H9 (cell line): ENCODE measurements around the gene FAM110A. TPM values are rescaled to one million over a fixed set of nuclear protein-coding genes. Genes with fewer than 3 reads are reported as not detected.

Experiments
- DNase-seq: peaks from one replicate; pipeline ENCODE4 v3.0.0-alpha.2; 2017
- H2AFZ ChIP-seq: one replicate; pipeline ENCODE4 v1.6.1; 2013; ENCODE audit warnings: mild to moderate bottlenecking, low read length, control low read depth, moderate library complexity
- H2AK5ac ChIP-seq: 2 replicates; pipeline ENCODE4 v1.6.1; 2013; ENCODE audit warnings: low read length, control low read depth, mixed read lengths; ENCODE audit not compliant: insufficient read length
- H2BK120ac ChIP-seq: one replicate; pipeline ENCODE4 v1.6.1; 2013; ENCODE audit warnings: low read depth, mild to moderate bottlenecking, low read length, control low read depth, inconsistent platforms; ENCODE audit not compliant: poor library complexity, severe bottlenecking
- H2BK12ac ChIP-seq: 2 replicates; pipeline ENCODE4 v1.6.1; 2013; ENCODE audit warnings: low read length, control low read depth, mixed read lengths, low read depth; ENCODE audit not compliant: insufficient read length
- H2BK15ac ChIP-seq: 2 replicates; pipeline ENCODE4 v1.6.1; 2013; ENCODE audit warnings: low read depth, low read length, control low read depth
- H2BK20ac ChIP-seq: one replicate; pipeline ENCODE4 v1.6.1; 2013; ENCODE audit warnings: low read depth, mild to moderate bottlenecking, low read length, control low read depth, inconsistent platforms; ENCODE audit not compliant: poor library complexity, severe bottlenecking
- H2BK5ac ChIP-seq: 2 replicates; pipeline ENCODE4 v1.6.1; 2013; ENCODE audit warnings: low read length, control low read depth, mixed read lengths; ENCODE audit not compliant: insufficient read length
- H3K14ac ChIP-seq: 2 replicates; pipeline ENCODE4 v1.6.1; 2013; ENCODE audit warnings: low read length, control low read depth; ENCODE audit not compliant: insufficient read depth
- H3K18ac ChIP-seq: 2 replicates; pipeline ENCODE4 v1.6.1; 2013; ENCODE audit warnings: low read depth, mild to moderate bottlenecking, mixed read lengths, low read length, control low read depth; ENCODE audit not compliant: insufficient read length
- H3K23ac ChIP-seq: 2 replicates; pipeline ENCODE4 v1.6.1; 2013; ENCODE audit warnings: low read length, control low read depth, mixed read lengths, low read depth; ENCODE audit not compliant: insufficient read length
- H3K23me2 ChIP-seq: 2 replicates; pipeline ENCODE4 v1.6.1; 2013; ENCODE audit warnings: low read depth, mild to moderate bottlenecking, mixed read lengths, low read length, control low read depth; ENCODE audit not compliant: insufficient read length, poor library complexity, severe bottlenecking
- H3K27ac ChIP-seq: 2 replicates; pipeline ENCODE4 v1.5.1; 2013; ENCODE audit warnings: low read length, control low read depth, mixed read lengths, low read depth; ENCODE audit not compliant: insufficient read length
- H3K27me3 ChIP-seq: 2 replicates; pipeline ENCODE4 v1.6.1; 2013; ENCODE audit warnings: low read length, control low read depth, inconsistent platforms; ENCODE audit not compliant: insufficient read depth
- H3K4ac ChIP-seq: 2 replicates; pipeline ENCODE4 v1.6.1; 2013; ENCODE audit warnings: low read depth, mild to moderate bottlenecking, control low read depth, inconsistent platforms, low read length, moderate library complexity
- H3K4me1 ChIP-seq: 2 replicates; pipeline ENCODE4 v1.6.1; 2013; ENCODE audit warnings: low read length, control low read depth, inconsistent platforms; ENCODE audit not compliant: insufficient read depth
- H3K4me2 ChIP-seq: 2 replicates; pipeline ENCODE4 v1.6.1; 2013; ENCODE audit warnings: low read length, control low read depth, mixed read lengths; ENCODE audit not compliant: insufficient read length, insufficient read depth
- H3K56ac ChIP-seq: 2 replicates; pipeline ENCODE4 v1.6.1; 2013; ENCODE audit warnings: low read depth, mild to moderate bottlenecking, mixed read lengths, low read length, control low read depth; ENCODE audit not compliant: insufficient read length
- H3K79me1 ChIP-seq: 2 replicates; pipeline ENCODE4 v1.6.1; 2013; ENCODE audit warnings: low read depth, mild to moderate bottlenecking, moderate library complexity, low read length, control low read depth, inconsistent platforms; ENCODE audit not compliant: insufficient read depth, poor library complexity, severe bottlenecking
- H3K79me2 ChIP-seq: 2 replicates; pipeline ENCODE4 v1.6.1; 2013; ENCODE audit warnings: low read length, control low read depth, inconsistent platforms; ENCODE audit not compliant: insufficient read depth
- H3K9ac ChIP-seq: 2 replicates; pipeline ENCODE4 v1.6.1; 2013; ENCODE audit warnings: low read length, control low read depth, mixed read lengths; ENCODE audit not compliant: insufficient read length; ENCODE audit errors: extremely low read depth
- H3K9me3 ChIP-seq: one replicate; pipeline ENCODE4 v1.6.1; 2013; ENCODE audit warnings: low read depth, low read length, inconsistent platforms; ENCODE audit not compliant: control insufficient read depth
- H3T11ph ChIP-seq: one replicate; pipeline ENCODE4 v1.6.1; 2013; ENCODE audit warnings: mild to moderate bottlenecking, low read length, control low read depth, inconsistent platforms
- H4K20me1 ChIP-seq: one replicate; pipeline ENCODE4 v1.6.1; 2013; ENCODE audit not compliant: control insufficient read depth, insufficient read length, insufficient read depth
- H4K5ac ChIP-seq: 2 replicates; pipeline ENCODE4 v1.6.1; 2013; ENCODE audit warnings: low read depth, mild to moderate bottlenecking, mixed read lengths, low read length, control low read depth; ENCODE audit not compliant: insufficient read length
- H4K8ac ChIP-seq: replicated peaks from 2 replicates; pipeline ENCODE4 v1.6.1; 2013; ENCODE audit warnings: low read length, control low read depth, mixed read lengths, low read depth; ENCODE audit not compliant: insufficient read length
- H4K91ac ChIP-seq: 2 replicates; pipeline ENCODE4 v1.6.1; 2013; ENCODE audit warnings: low read depth, mild to moderate bottlenecking, moderate library complexity, mixed read lengths, low read length, control low read depth; ENCODE audit not compliant: insufficient read length
- H3K27ac Mint-ChIP-seq, 3 experiments: 2 replicates in 2 of 3; 3 replicates in 1 of 3; pipeline ENCODE4 v1.8.0; 2020 to 2021; ENCODE audit warnings: mixed read lengths in 3 of 3, mild to moderate bottlenecking in 1 of 3, moderate library complexity in 1 of 3
- H3K27me3 Mint-ChIP-seq: 2 replicates; pipeline ENCODE4 v1.8.0; 2021; ENCODE audit warnings: low read depth, mild to moderate bottlenecking, moderate library complexity, mixed read lengths
- H3K36me3 Mint-ChIP-seq, 3 experiments: 2 replicates in 2 of 3; 3 replicates in 1 of 3; pipeline ENCODE4 v1.8.0; 2020 to 2021; ENCODE audit warnings: low read depth in 3 of 3, mixed read lengths in 3 of 3; ENCODE audit not compliant: insufficient read depth in 1 of 3
- H3K4me1 Mint-ChIP-seq, 2 experiments: 2 replicates each; pipeline ENCODE4 v1.8.0; 2020; ENCODE audit warnings: mixed read lengths in 2 of 2
- H3K4me3 Mint-ChIP-seq, 2 experiments: 2 replicates in 1 of 2; 3 replicates in 1 of 2; pipeline ENCODE4 v1.8.0; 2020 to 2021; ENCODE audit warnings: mild to moderate bottlenecking in 2 of 2, mixed read lengths in 2 of 2, moderate library complexity in 1 of 2
- H3K9me3 Mint-ChIP-seq, 2 experiments: 2 replicates in 1 of 2; 3 replicates in 1 of 2; pipeline ENCODE4 v1.8.0; 2020; ENCODE audit warnings: mild to moderate bottlenecking in 2 of 2, mixed read lengths in 2 of 2, moderate library complexity in 1 of 2
- CTCF ChIP-seq: fragments of 200-600 bp; sonication (generic); conservative IDR thresholded peaks from 3 replicates; pipeline ENCODE4 v1.8.0; 2021; ENCODE audit warnings: antibody characterized with exemption, mild to moderate bottlenecking
- WGBS: extraction: QIAGEN DNeasy Blood & Tissue Kit; methylation state at CpG from one replicate; pipeline ENCODE4 v1.1.7; 2013; ENCODE audit warnings: missing lambda C conversion rate, low lambda C conversion rate, mixed read lengths; ENCODE audit not compliant: insufficient read length; ENCODE audit errors: extremely low coverage; 5-methylcytosine and 5-hydroxymethylcytosine counted together
- total RNA-seq: library from RNA; stranded (reverse); gene quantifications from 2 replicates; pipeline ENCODE4 v1.2.1, GENCODE V29; 2021

Gene FAM110A
- total RNA-seq, 1 experiment from 2014 or later: 10.3 TPM

- Mint-ChIP-seq H3K4me1 (peaks cover 7 to 14% of the 10 kb centered on the region in 2 experiments), H3K9me3 (no peaks in the 10 kb centered on the region; a peak in 1 of 5 replicates), H3K27ac (peak overlapping the region in 1 of 3 experiments; percentile 72; a peak in 1 of 7 replicates), H3K36me3 (no peaks in the 10 kb centered on the region), H3K4me3 (no peak overlapping the region), H3K27me3 (peaks cover 23% of the 10 kb centered on the region)
- Histone ChIP-seq H3K23ac (no peak overlapping the region), H2BK12ac (no peak overlapping the region), H3K27me3 (no peaks in the 10 kb centered on the region), H2BK120ac (no peak overlapping the region), H3K27ac (no peak overlapping the region), H3T11ph (no peak overlapping the region), H4K8ac (no peak overlapping the region), H4K5ac (no peak overlapping the region), H3K79me2 (no peaks in the 10 kb centered on the region), H2AK5ac (no peak overlapping the region), H2AFZ (no peak overlapping the region), H3K79me1 (no peaks in the 10 kb centered on the region), H2BK20ac (no peak overlapping the region), H3K4me1 (no peaks in the 10 kb centered on the region), H3K4me2 (no peak overlapping the region), H4K20me1 (no peaks in the 10 kb centered on the region), H3K56ac (no peak overlapping the region), H3K23me2 (no peaks in the 10 kb centered on the region), H2BK15ac (no peak overlapping the region), H3K4ac (no peak overlapping the region), H3K18ac (no peak overlapping the region), H3K14ac (no peak overlapping the region), H2BK5ac (no peak overlapping the region), H3K9ac (no peak overlapping the region), H3K9me3 (no peaks in the 10 kb centered on the region), H4K91ac (no peak overlapping the region)
- WGBS: no CpG with 5 or more reads among the region's 4 CpGs
- TF ChIP-seq CTCF: no peak
- DNase-seq: no peak
These were observed 41.6 kb downstream of the FAM110A start for GRCh38 chr20:875115-875514.
